ENCODE data around the gene CGB7. TPM values are rescaled to one million over a fixed set of nuclear protein-coding genes. Genes with fewer than 3 reads are reported as not detected.

CGB7 gene
- total and polyA plus RNA-seq, 9 of the 15 experiments (the other 6 are each of a cell fraction or from before 2014, with no cell fraction given), result not detected

DNA sequence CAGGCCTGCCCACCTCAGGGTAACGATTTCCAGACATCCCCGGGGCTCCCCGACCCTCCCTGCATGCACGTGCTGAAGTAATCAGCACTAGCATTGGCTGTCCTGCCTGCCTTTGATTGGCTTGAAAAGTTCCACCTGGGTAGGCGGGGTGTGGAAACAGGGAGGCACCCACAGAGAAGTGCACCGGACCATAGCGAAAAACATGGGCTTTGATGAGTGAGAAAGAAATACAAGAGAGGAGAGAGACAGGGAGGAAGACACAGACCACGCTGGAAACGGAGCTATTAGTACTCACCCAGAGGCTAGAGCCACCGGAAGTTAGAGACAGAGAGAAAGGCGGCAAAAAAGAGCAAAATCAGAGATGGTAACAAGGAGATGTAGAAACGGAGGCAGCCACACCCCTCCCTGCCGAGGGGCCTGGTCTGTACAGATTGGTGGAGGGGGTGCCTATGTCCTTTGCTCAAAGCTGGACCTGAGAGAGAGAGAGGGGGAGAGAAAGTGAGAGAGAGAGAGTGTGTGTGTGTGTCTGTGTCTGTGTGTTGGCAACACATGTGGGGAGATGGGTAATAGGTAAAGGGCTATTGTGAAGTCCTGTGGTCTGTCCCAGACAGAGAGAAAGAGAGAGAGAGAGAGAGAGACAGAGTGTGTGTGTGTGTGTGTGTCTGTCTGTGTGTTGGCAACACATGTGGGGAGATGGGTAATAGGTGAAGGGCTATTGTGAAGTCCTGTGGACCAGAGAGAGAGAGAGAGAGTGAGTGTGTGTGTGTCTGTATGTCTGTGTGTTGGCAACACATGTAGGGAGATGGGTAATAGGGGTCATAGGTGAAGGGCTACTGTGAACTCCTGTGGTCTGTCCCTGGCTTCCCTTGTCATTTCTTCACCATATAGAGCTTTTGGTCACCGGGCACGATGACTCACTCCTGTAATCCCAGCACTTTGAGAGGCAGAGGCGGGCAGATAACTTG is 36.3 kb downstream of the CGB7 start (continued):
- TF ChIP-seq, protein P1, sequence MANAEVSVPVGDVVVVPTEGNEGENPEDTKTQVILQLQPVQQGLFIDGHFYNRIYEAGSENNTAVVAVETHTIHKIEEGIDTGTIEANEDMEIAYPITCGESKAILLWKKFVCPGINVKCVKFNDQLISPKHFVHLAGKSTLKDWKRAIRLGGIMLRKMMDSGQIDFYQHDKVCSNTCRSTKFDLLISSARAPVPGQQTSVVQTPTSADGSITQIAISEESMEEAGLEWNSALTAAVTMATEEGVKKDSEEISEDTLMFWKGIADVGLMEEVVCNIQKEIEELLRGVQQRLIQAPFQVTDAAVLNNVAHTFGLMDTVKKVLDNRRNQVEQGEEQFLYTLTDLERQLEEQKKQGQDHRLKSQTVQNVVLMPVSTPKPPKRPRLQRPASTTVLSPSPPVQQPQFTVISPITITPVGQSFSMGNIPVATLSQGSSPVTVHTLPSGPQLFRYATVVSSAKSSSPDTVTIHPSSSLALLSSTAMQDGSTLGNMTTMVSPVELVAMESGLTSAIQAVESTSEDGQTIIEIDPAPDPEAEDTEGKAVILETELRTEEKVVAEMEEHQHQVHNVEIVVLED (CRISPR knock-in tag; IDR thresholded peaks at IDR 0.05), result no peak
- TF ChIP-seq SPI1 (IDR thresholded peaks at IDR 0.05; ENCODE audit: borderline replicate concordance, low read depth, low read length) (no peak), GATAD2A (IDR thresholded peaks at IDR 0.05) (no peak), FOSL1 (tag; conservative IDR thresholded peaks at IDR 0.05) (peak; percentile 77), SNIP1 (IDR thresholded peaks at IDR 0.05; ENCODE audit: low read depth) (no peak), ARHGAP35 (IDR thresholded peaks at IDR 0.05; ENCODE audit: partially characterized antibody) (no peak), MTF1 (CRISPR knock-in tag; IDR thresholded peaks at IDR 0.05; ENCODE audit: borderline replicate concordance) (no peak), ZNF766 (CRISPR knock-in tag; conservative IDR thresholded peaks at IDR 0.05) (no peak), RFX1 (IDR thresholded peaks at IDR 0.05) (no peak), DIDO1 (tag; IDR thresholded peaks at IDR 0.05; ENCODE audit: low read depth) (no peak), SOX6 (IDR thresholded peaks at IDR 0.05) (no peak), MYNN (IDR thresholded peaks at IDR 0.05) (no peak), MYNN (CRISPR knock-in tag; IDR thresholded peaks at IDR 0.05) (no peak), KDM1A (IDR thresholded peaks at IDR 0.05) (peak; percentile 56 to 64; a peak in 3 of 4 replicates), PML (IDR thresholded peaks at IDR 0.05; ENCODE audit: low read length) (no peak), JUN (IDR thresholded peaks at IDR 0.05; ENCODE audit: borderline replicate concordance, low read depth, low read length) (peak; percentile 59; the same call in 1 of the 2 replicates), JUN (CRISPR knock-in tag; IDR thresholded peaks at IDR 0.05; ENCODE audit: borderline replicate concordance) (no peak), CBX8 (IDR thresholded peaks at IDR 0.05; ENCODE audit: borderline replicate concordance, extremely low read depth, low read depth, low read length, poor library complexity, severe bottlenecking) (no peak), SMARCB1 (IDR thresholded peaks at IDR 0.05; ENCODE audit: insufficient read length, low read depth) (no peak), ZNF146 (CRISPR knock-in tag; IDR thresholded peaks at IDR 0.05; ENCODE audit: unreplicated experiment) (no peak), CEBPG (CRISPR knock-in tag; IDR thresholded peaks at IDR 0.05) (no peak), CEBPG (tag; conservative IDR thresholded peaks at IDR 0.05 in 1 of 2, IDR thresholded peaks at IDR 0.05 in 1 of 2) (no peak), ZNF830 (CRISPR knock-in tag; IDR thresholded peaks at IDR 0.05) (no peak), PHF8 (IDR thresholded peaks at IDR 0.05; ENCODE audit: borderline replicate concordance, low read length) (no peak), SIN3A (IDR thresholded peaks at IDR 0.05; ENCODE audit: borderline replicate concordance in 2 of 2, control insufficient read depth in 1 of 2, low read depth in 2 of 2, low read length in 2 of 2) (no peak)
- TF ChIP-seq, protein P2, sequence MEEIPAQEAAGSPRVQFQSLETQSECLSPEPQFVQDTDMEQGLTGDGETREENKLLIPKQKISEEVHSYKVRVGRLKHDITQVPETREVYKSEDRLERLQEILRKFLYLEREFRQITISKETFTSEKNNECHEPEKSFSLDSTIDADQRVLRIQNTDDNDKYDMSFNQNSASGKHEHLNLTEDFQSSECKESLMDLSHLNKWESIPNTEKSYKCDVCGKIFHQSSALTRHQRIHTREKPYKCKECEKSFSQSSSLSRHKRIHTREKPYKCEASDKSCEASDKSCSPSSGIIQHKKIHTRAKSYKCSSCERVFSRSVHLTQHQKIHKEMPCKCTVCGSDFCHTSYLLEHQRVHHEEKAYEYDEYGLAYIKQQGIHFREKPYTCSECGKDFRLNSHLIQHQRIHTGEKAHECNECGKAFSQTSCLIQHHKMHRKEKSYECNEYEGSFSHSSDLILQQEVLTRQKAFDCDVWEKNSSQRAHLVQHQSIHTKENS (CRISPR knock-in tag; IDR thresholded peaks at IDR 0.05), result no peak
